Measurements from ENCODE around the gene GALNT16. TPM values are rescaled to one million over a fixed set of nuclear protein-coding genes. Genes with fewer than 3 reads are reported as not detected.

The GALNT16 gene
- total RNA-seq, 1 donor from 2014 or later, result 94.9 TPM

- intact Hi-C loops (cut with DNase I), result no loop called here
- DNase-seq (ENCODE audit: missing footprints) (no peak), ATAC-seq (no peak)
Observed at GRCh38 chr14:69299286-69300035, 39.5 kb downstream of the GALNT16 start.

- DNase-seq (ENCODE audit: missing footprints) (no peak), ATAC-seq (no peak)
- intact Hi-C loops (cut with DNase I), result no loop called here
Observed at GRCh38 chr14:69300601-69301221, 40.8 kb downstream of the GALNT16 start.

- intact Hi-C loops (cut with DNase I), result no loop called here
- ATAC-seq, result no peak
- DNase-seq (ENCODE audit: missing footprints), result no peak
Observed at GRCh38 chr14:69303086-69303485, 43.1 kb downstream of the GALNT16 start.

GRCh38 chr14:69312608-69313007 is 52.6 kb downstream of the GALNT16 start:
- DNase-seq (ENCODE audit: missing footprints) (no peak), ATAC-seq (peak; percentile 14)
- intact Hi-C loops (cut with DNase I), result no loop called here

- intact Hi-C loops (cut with DNase I), result no loop called here
- DNase-seq (ENCODE audit: missing footprints), result no peak
Observed at GRCh38 chr14:69313176-69313575, 53.2 kb downstream of the GALNT16 start.

DNA sequence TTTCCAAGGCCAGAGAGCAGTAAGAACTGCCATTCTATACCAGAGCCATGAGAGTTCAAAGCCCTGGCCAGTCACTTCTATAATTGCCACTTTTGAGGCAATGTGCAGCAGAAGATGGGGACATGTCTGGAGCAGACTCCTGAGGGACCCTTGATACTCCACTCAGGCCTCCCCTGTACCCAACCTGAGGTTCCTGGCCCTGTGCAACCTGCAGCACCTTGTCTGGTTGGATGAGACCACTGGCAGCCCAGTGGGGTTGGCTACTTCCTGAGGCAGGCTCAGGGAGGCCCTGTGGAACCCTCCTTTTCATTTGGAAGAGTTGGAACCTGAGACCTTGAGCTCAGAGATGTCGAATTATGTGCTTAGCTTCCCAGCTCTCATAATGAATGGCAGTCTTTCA is 54.4 kb downstream of the GALNT16 start:
- no peak for ATAC-seq
- intact Hi-C loops (cut with DNase I), result no loop called here
- no peak for DNase-seq (ENCODE audit: missing footprints)

More at GRCh38 chr14:69313176-69313575, 53.2 kb downstream of the GALNT16 start:
- no peak for ATAC-seq

DNA sequence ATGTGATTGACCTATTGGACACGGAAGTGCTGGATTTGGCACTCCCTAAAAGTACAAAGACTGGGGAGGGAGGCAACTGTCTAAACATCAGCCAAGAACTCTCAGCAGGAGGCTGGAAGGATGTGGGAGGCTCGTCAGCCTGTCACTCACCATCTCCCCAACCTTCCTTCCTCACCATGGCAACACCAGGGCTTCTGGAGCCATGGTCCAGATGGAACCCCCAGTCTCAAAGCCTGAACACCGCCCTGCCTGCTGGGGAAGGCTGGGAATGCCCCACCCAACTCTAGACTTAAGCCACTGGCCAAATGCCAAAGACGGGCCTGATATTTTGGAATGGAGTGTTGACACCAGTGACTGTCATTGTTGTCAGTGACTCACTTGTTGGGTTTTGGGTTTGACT is 55.3 kb downstream of the GALNT16 start:
- ATAC-seq (no peak), DNase-seq (ENCODE audit: missing footprints) (no peak)
- intact Hi-C loops (cut with DNase I), result no loop called here

- DNase-seq (ENCODE audit: missing footprints) (no peak), ATAC-seq (peak; percentile 24)
- intact Hi-C loops (cut with DNase I), result loop anchor here (1.0 kb wide), 1 partner anchor 55 kb away; no protein-coding TSS in a partner anchor
Observed at GRCh38 chr14:69316449-69317101, 56.6 kb downstream of the GALNT16 start.

DNA sequence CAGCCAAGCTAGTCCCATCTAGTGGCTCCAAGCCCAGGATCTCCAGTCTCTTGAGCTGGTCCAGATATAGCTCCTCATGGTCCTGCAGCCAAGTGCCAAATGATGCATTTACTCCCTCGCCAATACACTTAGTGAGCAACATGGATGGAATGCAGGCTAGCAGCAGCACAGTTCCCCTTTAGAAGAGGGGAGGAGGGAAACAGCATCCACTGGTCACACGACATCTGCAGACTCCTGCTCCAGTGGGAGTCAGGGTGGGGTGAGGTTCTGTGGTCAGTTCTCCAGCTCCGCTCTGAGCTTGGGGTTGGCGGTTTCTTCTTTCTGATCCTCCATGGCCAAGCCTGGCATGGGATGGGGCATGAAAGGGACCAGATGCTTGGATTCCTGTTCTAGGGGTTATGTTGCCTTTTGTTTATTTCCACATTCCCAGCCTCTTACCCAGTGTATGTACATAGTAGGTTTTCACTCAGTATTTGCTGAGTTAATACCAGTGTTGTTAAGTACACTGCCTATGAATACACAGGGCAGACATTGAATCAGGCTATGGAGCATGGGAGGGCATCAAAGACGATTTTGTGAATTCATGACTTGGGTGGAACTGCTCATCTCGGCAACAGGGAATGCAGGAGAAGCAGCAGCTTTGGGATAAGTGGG is 57.3 kb downstream of the GALNT16 start:
- intact Hi-C loops (cut with DNase I), result loop anchor here (1.0 kb wide), 1 partner anchor 56 kb away; no protein-coding TSS in a partner anchor
- peak; percentile 93 for ATAC-seq
- DNase-seq (ENCODE audit: missing footprints), result no peak

DNA sequence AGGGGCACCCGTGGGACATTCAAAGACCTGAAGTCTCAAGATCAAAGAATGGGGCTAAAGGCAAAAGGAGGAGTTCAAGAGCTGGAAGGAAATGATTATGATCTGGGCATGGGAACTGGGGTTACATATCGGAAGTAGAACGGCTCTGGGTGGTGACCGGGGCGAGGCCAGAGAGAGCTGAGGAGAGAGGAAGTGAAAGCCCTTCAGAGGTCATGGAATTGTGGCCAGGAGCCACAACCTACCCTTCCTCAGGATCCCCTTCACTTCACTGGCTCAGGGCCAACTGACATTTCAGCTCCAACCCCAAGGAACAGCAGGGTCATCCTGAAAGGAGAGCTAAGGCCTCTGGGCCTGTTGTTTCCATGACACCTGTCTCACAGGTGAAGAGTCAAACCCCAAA is 57.8 kb downstream of the GALNT16 start:
- ATAC-seq, result no peak
- no peak for DNase-seq (ENCODE audit: missing footprints)
- intact Hi-C loops (cut with DNase I), result loop anchor here (1.0 kb wide), 1 partner anchor 56 kb away; no protein-coding TSS in a partner anchor

DNA sequence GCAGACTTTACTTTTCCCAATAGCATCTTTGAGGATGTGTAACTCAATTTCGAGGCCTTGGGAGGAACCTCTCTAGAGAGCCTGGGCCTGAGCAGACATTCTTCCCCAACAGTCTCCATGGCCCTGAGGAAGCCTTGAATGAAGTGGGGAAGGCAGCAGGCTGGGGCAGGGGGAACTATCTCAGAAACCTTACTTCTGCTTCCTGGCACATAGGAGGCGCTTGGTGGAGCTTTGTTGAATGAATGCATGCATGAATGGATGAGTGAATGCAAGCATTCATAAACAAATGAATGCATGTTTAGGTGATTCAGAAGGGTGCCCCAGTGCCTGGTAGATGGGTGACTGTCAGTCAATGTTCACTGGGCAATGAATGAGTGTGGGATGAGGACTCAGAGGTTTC is 58.3 kb downstream of the GALNT16 start:
- intact Hi-C loops (cut with DNase I), result no loop called here
- ATAC-seq (no peak), DNase-seq (ENCODE audit: missing footprints) (no peak)

DNA sequence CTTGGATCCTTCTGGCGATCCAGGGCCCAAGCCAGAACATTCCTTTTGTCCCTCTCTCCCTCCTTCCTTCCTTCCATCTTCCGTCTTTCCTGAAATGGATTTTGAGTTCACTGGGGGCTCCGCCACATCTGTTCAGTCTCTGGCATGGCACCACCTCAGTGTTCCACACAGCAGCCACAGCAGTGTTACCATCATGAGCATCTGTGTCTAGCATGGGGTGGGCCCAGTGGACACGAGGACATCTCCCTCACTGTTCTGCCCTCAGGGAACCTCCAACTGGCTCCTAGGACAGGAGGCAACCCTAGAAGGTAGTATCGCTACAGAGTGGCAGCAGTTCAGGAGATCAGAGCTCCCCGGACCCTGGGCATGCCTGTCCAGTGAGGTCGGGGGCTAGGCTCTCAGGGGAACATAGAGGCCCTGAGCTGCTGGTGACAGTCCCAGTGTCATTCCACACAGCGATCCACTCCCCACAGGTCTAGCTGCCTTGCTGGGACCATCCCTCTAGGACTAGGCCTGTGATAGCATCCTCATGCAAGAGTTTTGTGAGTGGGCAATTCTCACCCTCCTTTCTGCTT is 59.0 kb downstream of the GALNT16 start:
- intact Hi-C loops (cut with DNase I), result no loop called here
- DNase-seq (ENCODE audit: missing footprints) (no peak), ATAC-seq (no peak)

DNA sequence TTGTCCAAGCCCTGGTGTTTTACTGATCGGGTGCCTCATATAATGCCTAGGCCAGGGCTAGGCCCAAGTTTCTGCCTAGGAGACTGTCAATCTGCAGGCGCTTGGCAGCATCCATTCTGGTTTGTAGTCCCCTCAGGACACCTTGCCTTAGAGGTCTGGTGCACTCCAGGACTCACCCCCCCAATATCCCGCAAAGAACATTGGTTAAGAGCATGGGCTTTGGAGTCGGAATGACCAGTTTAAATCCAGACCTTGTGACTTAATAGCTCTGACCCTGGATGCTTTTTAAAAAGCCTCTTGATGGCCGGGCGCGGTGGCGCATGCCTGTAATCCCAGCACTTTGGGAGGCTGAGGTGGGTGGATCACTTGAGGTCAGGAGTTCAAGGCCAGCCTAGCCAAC is 60.0 kb downstream of the GALNT16 start:
- DNase-seq (ENCODE audit: missing footprints), result no peak
- ATAC-seq, result no peak
- intact Hi-C loops (cut with DNase I), result no loop called here

DNA sequence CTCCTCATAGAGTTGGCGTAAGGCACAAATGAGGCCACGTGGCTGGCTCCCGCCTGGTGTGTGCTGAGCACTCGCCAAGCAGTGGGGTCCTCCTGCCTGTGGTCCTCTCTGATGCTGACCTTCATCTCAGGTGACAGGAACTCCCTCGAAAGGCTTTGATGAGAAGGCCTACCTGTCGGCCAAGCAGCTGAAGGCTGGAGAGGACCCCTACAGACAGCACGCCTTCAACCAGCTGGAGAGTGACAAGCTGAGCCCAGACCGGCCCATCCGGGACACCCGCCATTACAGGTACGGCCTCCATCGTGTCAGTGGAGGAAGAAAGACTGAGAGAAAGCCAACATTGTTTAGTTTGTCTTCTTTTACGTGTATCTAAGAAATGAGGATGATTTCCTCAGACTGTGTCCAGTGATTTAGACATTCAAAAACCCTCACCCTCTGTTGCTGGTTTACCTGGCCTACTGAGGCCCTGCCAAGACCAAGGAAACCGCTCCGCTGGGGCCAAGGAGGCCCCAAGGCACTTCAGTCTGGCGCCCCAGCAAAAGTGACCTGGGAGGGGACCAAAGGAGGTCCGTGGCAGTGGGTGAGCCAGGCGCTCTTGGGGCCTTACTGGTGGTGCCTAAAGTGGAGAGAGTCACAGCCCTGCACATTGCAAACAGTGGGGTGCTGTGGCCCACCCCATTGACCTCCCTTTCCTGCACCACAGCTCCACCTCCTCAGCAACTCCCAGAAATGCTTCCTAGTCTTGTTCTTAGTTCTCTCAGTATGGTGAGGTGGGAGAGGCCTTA is 60.8 kb downstream of the GALNT16 start:
- no peak for DNase-seq (ENCODE audit: missing footprints)
- ATAC-seq, result no peak
- intact Hi-C loops (cut with DNase I), result no loop called here

- DNase-seq (ENCODE audit: missing footprints) (no peak), ATAC-seq (no peak)
- intact Hi-C loops (cut with DNase I), result no loop called here
Observed at GRCh38 chr14:69321601-69322330, 61.8 kb downstream of the GALNT16 start.

GRCh38 chr14:69323266-69323998 is 63.5 kb downstream of the GALNT16 start:
- intact Hi-C loops (cut with DNase I), result no loop called here
- DNase-seq (ENCODE audit: missing footprints) (no peak), ATAC-seq (no peak)

DNA sequence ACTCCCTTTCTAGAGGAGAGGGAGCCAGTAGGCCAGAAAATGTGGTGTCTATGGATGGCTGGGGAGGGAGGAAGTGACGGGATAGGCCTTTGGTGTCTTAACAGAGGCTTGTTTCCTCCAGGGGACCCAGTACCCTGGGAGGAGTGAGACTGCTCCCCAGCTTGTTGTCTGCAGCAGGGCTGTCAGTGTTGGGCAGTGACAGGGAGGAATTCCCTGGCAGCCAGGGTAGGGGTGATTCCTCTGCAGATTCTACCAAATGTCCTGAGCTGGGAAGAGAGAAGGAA is 64.0 kb downstream of the GALNT16 start:
- DNase-seq (ENCODE audit: missing footprints), result no peak
- ATAC-seq, result no peak
- intact Hi-C loops (cut with DNase I), result no loop called here

Measured in Right ventricle myocardium inferior (tissue), 1 donor.